K562 treated with DMSO at 1 percent for 24 hours (cell line): ENCODE measurements around the gene NDUFB7. TPM values are rescaled to one million over a fixed set of nuclear protein-coding genes. Genes with fewer than 3 reads are reported as not detected.

Experiments used
- total RNA-seq: library from RNA; unstranded; fragments of 300-600 nt; gene quantifications from 2 replicates; pipeline ENCODE4 v1.2.3, GENCODE V29; 2022; ENCODE audit warnings: low read depth; ENCODE audit not compliant: insufficient read depth

NDUFB7 gene
- 450 and 480 TPM in 2 replicates for total RNA-seq

DNA sequence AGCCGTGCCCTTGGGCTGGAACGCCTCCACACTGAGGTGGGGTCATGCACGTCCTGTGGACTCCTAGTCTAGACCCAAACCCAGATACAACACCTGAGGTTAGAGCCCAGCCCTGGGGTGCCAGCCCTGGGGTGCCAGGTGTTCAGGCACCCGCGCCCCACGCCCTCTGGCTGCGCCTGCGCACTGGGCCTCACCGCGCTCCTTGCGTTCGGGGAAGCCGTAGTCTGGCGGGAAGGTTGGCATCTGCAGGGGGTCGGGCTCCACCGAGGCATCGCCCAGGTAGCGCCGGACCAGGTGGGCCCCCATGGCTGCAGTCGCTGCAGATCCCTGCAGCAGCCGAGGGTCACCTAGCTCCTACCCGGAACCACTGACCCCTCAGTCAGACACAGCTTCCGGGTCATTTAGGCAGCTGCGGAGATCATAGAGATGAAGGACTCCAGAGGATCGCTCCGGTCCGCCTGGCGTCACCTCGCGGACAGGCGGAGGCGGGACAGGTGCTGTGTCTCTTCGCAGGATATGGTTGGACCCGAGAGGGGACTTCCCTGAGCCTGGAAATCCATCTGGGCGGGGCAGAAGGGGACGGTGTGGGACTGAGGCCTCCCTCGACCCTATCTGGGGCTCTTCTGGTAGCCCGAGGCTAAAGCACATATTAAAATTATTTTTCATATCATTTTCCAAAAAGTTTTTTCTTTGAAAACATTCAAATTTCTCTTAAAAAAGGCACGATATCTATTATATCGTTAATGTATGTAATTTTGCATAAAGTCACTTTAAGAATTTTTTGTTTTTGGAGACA is at the start of gene NDUFB7:
Gene NDUFB7, minus strand, starts transcription at position 372 of the 796 bp plus-strand sequence. Its CDS starts 66 bp downstream, at position 306.

DNA sequence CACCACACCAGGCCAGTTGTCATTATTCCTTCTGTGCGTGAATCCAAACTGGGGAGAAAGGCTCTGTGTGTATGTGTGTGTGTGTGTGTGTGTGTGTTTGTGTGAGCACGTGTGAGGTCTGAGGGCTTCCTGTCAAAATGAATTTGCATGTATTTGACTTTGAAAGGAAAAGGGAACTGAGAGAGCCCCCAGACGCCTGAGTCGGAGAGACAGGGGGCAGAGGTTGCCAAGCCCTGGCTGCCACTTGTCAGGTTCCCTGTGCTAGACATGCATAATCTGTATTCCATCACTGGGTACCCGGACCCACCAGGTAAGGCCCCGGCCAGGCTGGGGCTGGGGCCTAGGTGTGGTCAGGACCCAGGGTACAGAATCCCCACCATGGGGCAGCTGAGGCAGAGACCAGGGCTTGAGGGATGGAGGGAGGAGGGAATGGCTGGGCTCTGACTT is 11.1 kb upstream of the NDUFB7 start, which contains the start of gene CLEC17A:
Gene CLEC17A, plus strand, starts transcription at position 191 of the 447 bp plus-strand sequence. Its CDS starts 77 bp downstream, at position 268.

DNA sequence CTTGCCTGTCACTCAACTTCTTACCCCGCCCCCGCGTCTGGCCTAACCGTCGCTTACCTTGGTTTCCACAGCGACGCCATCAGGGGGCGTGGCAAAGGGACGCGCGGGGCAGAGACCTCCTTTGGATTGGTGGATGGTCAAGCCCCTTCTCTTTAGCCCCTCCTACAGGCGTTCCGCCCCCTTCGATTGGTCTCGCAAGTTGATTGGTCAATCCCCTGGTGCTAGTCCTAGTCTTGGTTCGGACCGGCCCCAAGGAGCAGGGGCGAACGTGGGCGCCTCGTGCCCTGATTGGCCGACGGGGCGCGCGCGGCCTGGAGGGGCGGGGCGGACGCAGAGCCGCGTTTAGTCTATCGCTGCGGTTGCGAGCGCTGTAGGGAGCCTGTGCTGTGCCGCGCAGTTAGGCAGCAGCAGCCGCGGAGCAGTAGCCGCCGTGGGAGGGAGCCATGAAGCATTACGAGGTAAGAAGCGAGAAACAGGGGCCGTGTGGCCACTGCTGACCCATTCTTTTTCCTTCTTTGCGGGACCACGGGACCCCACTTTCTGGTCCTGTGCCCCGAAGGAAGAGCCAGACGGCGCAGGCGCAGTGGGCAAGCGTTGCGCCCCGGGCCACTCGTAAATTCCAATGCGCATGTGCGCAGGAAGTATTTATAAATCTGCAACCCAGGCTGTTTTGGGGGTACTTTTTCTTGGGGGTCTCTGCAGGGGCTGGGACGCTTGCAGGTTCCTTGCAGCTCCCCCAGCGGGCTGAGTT is 42.4 kb downstream of the NDUFB7 start, which contains the start of gene TECR:
Gene TECR, plus strand, starts transcription at position 341 of the 751 bp plus-strand sequence. Its CDS starts 103 bp downstream, at position 444.

DNA sequence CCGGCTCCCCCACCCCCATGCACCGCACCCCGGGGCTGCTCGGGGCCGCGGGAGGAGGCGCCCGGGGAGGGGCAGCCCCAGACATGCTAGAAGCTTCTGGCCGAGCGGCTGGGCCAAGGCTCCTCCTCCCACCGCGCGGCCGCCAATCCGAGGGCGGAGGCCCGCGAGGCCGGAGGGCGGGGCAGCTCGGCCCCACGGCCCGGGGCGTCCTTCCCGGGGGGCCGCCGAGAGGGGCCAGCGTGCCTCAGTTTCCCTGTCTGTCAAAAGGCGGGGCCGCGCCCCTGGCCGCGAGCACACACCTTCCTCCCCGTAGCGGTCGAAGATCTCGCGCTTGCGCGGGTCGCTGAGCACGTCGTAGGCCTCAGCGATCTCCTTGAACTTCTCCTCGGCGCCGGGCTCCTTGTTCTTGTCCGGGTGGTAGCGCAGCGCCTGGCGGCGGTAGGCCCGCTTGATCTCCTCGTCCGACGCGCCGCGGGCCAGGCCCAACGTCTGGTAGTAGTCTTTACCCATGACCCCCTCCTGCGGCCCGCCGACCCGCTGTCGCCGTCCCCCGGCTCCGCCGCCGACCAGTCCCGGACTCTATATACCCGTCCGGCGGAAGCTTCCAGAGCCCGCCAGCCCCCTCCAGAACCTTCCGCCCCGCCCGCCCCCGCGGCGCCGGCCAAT is 53.9 kb downstream of the NDUFB7 start, which contains the start of gene DNAJB1:
Gene DNAJB1, minus strand, starts transcription at position 558 of the 666 bp plus-strand sequence. Its CDS starts 48 bp downstream, at position 510.

Other genes with a start within 250 kb of the NDUFB7 start
- gene ADGRE5, start 190.6 kb downstream of the NDUFB7 start, total RNA-seq = 48.8 and 52.1 TPM in 2 replicates
- 195 and 215 TPM in 2 replicates for gene DDX39A, start 152.7 kb downstream of the NDUFB7 start, total RNA-seq
- gene PKN1, start 138.8 kb downstream of the NDUFB7 start, total RNA-seq = 366 and 368 TPM in 2 replicates
- gene PTGER1, start 96.7 kb downstream of the NDUFB7 start, total RNA-seq = 0.34 TPM in 1 of 2 replicates, not detected in the other
- gene GIPC1, start 75.9 kb downstream of the NDUFB7 start, total RNA-seq = 215 and 217 TPM in 2 replicates
- gene DNAJB1, start 53.7 kb downstream of the NDUFB7 start, total RNA-seq = 149 and 152 TPM in 2 replicates
- gene TECR, start 42.5 kb downstream of the NDUFB7 start, total RNA-seq = 434 and 485 TPM in 2 replicates
- gene CLEC17A, start 11.0 kb upstream of the NDUFB7 start, total RNA-seq = not detected in 2 replicates
- gene ADGRE3, start 102.8 kb upstream of the NDUFB7 start, total RNA-seq = not detected in 2 replicates
- 4.4 and 6.1 TPM in 2 replicates for gene ZNF333, start 118.0 kb upstream of the NDUFB7 start, total RNA-seq
- gene ADGRE2, start 206.5 kb upstream of the NDUFB7 start, total RNA-seq = 5.4 and 12.4 TPM in 2 replicates